ENCODE data around the gene BMP7. TPM values are rescaled to one million over a fixed set of nuclear protein-coding genes. Genes with fewer than 3 reads are reported as not detected.

The BMP7 gene
- total RNA-seq, 3 donors from 2014 or later (not counting 1 experiment from before 2014, with no cell fraction given): not detected

GRCh38 chr20:57243480-57244220 lies 22.8 kb downstream of the BMP7 start:
- intact Hi-C loops (cut with micrococcal nuclease): no loop called here
- Mint-ChIP-seq H3K27ac (no peak overlapping the region), H3K4me1 (peaks cover 0 to 10% of the 10 kb centered on the region in 2 donors), H3K4me3 (no peak overlapping the region), H3K9me3 (no peaks in the 10 kb centered on the region), H3K36me3 (no peaks in the 10 kb centered on the region), H3K27me3 (ENCODE audit: low read depth in 2 of 2) (peaks cover 9 to 15% of the 10 kb centered on the region in 2 donors)
- no peaks in the 10 kb centered on the region for H3K9me3 ChIP-seq (ENCODE audit: control insufficient read depth, insufficient read depth, low read length)
- H3K4me3 ChIP-seq (ENCODE audit: low read length): no peak overlapping the region
- 88% methylated on average over 17 of the region's 17 CpGs for WGBS (ENCODE audit: insufficient coverage)
- H3K27me3 ChIP-seq (ENCODE audit: control insufficient read depth, insufficient read depth, low read length): no peaks in the 10 kb centered on the region
- TF ChIP-seq CTCF (IDR thresholded peaks at IDR 0.05): no peak
- H3K4me1 ChIP-seq (ENCODE audit: control insufficient read depth, insufficient read depth, low read length): no peaks in the 10 kb centered on the region
- no peak for DNase-seq
- ATAC-seq: no peak
- no peaks in the 10 kb centered on the region for H3K36me3 ChIP-seq (ENCODE audit: control insufficient read depth, insufficient read depth, low read length)
- H3K27ac ChIP-seq (ENCODE audit: low read length): no peak overlapping the region

GRCh38 chr20:57242414-57242813 lies 24.0 kb downstream of the BMP7 start:
- H3K27me3 ChIP-seq (ENCODE audit: control insufficient read depth, insufficient read depth, low read length): no peaks in the 10 kb centered on the region
- intact Hi-C loops (cut with micrococcal nuclease): no loop called here
- Mint-ChIP-seq H3K36me3 (no peaks in the 10 kb centered on the region), H3K27ac (no peak overlapping the region), H3K9me3 (no peaks in the 10 kb centered on the region), H3K27me3 (ENCODE audit: low read depth in 2 of 2) (peaks cover 22 to 24% of the 10 kb centered on the region in 2 donors), H3K4me1 (no peaks in the 10 kb centered on the region), H3K4me3 (no peak overlapping the region)
- 76% methylated on average over 4 of the region's 4 CpGs for WGBS (ENCODE audit: insufficient coverage)
- ATAC-seq: no peak
- no peaks in the 10 kb centered on the region for H3K9me3 ChIP-seq (ENCODE audit: control insufficient read depth, insufficient read depth, low read length)
- H3K36me3 ChIP-seq (ENCODE audit: control insufficient read depth, insufficient read depth, low read length): no peaks in the 10 kb centered on the region
- H3K4me1 ChIP-seq (ENCODE audit: control insufficient read depth, insufficient read depth, low read length): no peaks in the 10 kb centered on the region
- no peak overlapping the region for H3K27ac ChIP-seq (ENCODE audit: low read length)
- DNase-seq: no peak
- no peak for TF ChIP-seq CTCF (IDR thresholded peaks at IDR 0.05)
- H3K4me3 ChIP-seq (ENCODE audit: low read length): no peak overlapping the region

- ATAC-seq (no peak), DNase-seq (no peak)
- intact Hi-C loops (cut with micrococcal nuclease): no loop called here
- Mint-ChIP-seq H3K27me3 (ENCODE audit: low read depth in 2 of 2) (peaks cover 27 to 30% of the 10 kb centered on the region in 2 donors), H3K36me3 (no peaks in the 10 kb centered on the region), H3K4me1 (no peaks in the 10 kb centered on the region), H3K4me3 (no peak overlapping the region), H3K27ac (no peak overlapping the region), H3K9me3 (no peaks in the 10 kb centered on the region)
- TF ChIP-seq CTCF (IDR thresholded peaks at IDR 0.05): no peak
- Histone ChIP-seq H3K4me1 (ENCODE audit: control insufficient read depth, insufficient read depth, low read length) (no peaks in the 10 kb centered on the region), H3K36me3 (ENCODE audit: control insufficient read depth, insufficient read depth, low read length) (no peaks in the 10 kb centered on the region), H3K9me3 (ENCODE audit: control insufficient read depth, insufficient read depth, low read length) (no peaks in the 10 kb centered on the region), H3K27me3 (ENCODE audit: control insufficient read depth, insufficient read depth, low read length) (no peaks in the 10 kb centered on the region), H3K27ac (ENCODE audit: low read length) (no peak overlapping the region), H3K4me3 (ENCODE audit: low read length) (no peak overlapping the region)
- WGBS (ENCODE audit: insufficient coverage): 75% methylated on average over 6 of the region's 6 CpGs
These were observed 25.0 kb downstream of the BMP7 start for GRCh38 chr20:57241363-57241991.

All from natural killer cell (primary cell).